ENCODE measurements around the gene CYP24A1. TPM values are rescaled to one million over a fixed set of nuclear protein-coding genes. Genes with fewer than 3 reads are reported as not detected.

Gene CYP24A1
- 32.8 and 39.6 TPM in 2 replicates for total RNA-seq (2014; rRNA removed; shearing (Covaris generic))

DNA sequence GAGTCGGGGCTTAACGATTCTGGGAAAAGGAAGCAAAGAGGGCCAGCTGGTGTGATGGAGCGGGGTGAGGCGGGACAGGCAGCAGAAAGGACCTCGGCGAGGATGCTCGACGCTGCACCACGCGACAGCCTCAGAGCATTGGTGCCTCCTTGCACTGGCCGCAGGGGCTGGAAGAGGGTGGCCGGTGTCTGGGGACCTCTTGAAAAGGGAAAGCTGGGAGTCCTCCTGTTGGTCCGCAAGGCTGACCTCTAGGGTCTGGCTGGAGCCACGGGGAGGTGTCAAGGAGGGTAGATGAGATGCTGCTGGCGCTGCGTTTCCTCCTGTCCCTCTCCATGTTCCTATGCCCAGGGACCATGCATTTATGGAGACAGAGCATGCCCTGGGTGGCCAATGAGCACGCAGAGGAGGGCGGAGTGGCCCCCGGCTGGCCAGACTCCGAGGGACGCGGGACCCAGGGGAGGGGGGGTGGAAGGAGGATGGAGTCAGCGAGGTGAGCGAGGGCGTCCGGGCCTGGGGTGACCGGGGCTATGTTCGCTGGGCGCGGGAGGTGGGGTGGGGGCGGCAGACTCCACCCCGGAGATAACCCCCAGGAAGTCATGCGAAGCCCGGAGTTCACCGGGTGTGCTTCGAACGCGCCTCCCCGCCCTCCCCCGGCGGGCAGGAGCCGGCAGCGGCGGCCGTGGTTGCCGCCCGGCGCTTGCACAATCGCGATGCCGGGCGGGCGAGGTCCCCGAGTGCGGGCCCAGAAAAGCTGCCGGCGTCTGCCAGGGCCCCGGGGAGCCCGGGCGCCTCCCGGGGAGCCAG lies at the start of gene CYP24A1:
TSS of gene CYP24A1 (minus strand) at position 334 of the 804 bp plus-strand sequence. CDS start 407 bp downstream, outside the sequence.
- DNase-seq (ENCODE audit: low read depth), result peak; percentile 82

DNA sequence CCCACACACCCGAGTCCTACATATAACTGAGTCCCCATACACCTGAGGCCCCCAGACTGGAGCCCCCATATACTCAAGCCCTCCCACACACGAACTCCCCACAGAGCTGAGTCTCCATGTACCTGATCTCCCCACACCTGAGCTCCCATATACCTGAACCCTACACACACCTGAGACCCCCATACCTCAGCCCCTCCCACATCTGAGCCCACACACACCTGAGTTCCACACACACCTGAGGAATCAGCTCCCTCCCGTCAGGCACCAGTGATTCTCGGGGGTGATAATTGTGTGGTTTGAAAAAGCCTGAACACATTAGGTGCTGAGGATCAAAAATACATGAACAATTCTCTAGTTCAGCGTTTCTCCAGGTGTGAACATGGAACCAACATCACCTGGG lies 49.5 kb upstream of the CYP24A1 start:
- DNase-seq (ENCODE audit: low read depth), result no peak

DNA sequence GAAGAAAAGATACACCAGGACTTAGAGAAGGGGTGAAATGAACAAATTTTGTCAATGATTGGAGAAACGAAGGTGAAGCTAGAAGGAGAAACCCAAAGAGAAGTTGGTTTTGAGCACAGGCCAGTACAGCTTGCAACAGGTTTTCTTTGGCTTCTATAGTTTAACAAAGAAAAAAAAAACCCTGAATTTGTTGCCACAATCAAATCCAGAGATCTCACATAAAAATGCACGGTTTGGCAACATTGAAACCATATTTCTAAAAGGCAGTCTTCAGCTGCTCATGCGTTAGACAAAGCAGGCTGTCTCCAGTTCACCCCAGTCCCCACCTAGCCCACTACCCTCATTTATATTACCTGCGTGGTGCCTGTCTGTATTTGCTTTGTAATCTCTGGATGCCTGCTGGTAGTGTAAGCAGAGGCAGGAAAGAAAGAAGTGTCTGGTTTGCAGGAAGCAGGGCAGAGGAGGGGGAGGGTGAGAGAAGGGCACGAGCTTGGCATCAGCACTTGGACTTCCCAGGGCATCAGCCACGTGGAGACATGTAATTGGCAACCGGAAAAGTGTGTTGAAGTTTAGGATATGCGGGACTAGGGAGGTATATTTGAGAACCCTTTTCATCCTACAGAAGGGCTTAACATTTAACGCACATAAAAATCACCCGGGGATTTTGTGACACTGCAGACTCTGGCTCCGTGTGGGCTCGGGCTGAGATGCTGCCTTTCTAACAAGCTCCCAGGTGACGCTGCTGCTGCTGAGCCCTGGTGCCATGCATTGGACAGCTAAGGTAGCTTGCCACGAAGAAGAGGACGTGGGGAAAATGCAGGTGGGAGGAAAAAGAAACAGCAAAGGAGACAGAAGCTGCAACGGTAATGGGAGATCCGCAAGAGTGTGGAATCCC lies 48.5 kb upstream of the CYP24A1 start:
- no peak for DNase-seq (ENCODE audit: low read depth)

DNA sequence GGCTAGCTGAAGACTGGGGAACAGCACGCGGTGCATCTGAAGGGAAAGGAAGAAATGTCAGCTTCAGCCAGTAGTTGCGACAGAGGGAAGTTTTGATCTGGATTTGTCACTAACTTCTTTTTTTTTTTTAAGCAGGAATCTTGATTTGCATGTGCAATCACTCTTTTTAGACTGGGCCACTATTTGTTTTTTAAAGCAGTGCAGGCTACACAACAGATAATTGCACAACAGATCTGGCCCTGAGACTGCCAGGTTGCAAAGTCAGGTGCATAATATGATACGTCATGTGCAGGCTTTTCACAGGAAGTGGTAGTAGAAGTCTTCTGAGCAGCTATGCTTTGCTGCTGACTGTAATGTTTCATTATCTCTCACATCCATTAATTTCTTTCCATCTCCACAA lies 47.6 kb upstream of the CYP24A1 start:
- DNase-seq (ENCODE audit: low read depth), result no peak

DNA sequence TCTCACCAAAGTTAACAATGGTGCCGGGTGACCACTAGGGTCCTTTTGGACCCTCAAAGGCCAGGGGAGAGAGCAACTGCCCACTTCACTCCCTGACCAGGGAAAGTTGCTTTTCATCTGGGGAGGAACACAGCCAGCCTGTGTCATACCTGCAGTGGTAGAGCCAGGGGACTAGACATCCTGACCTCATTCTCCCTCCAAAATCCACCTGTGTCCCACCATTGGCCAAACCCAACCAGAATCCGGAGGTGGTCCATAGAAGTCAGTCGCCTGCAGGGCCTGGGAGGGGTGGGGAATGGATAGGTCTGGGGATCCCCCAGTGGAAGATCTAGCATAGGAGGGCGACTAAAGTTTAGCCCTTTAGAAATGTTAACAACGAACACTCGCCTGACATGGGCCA lies 46.9 kb upstream of the CYP24A1 start:
- no peak for DNase-seq (ENCODE audit: low read depth)

DNA sequence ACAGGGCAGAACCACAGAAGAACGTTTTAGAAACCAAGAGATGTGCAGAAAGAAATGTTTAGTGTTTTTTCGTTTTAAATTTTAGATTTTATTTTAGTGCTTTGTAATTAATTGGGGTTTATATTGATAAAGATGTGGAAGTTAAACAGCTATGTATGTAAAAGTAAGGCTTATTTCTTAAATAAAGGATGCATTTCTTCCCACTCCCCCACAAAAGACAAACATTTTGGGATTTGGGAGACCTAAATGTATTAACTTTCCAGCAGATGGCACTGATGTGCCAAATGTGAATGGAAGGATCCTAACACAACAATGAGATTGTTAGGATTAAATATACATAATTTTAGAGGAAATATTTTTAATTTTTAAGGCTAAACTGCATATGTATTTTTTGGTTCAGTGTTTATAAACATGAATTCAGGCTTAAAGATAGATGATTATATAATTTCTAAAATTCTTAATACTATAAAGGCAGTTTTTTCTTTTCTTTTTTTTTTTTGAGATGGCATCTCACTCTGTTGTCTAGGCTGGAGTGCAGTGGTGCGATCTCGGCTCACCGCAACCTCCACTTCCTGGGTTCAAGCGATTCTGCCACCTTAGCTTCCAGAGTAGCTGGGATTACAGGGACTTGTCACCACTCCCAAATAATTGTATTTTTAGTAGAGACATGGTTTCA lies 46.1 kb upstream of the CYP24A1 start:
- DNase-seq (ENCODE audit: low read depth), result peak; percentile 70

DNA sequence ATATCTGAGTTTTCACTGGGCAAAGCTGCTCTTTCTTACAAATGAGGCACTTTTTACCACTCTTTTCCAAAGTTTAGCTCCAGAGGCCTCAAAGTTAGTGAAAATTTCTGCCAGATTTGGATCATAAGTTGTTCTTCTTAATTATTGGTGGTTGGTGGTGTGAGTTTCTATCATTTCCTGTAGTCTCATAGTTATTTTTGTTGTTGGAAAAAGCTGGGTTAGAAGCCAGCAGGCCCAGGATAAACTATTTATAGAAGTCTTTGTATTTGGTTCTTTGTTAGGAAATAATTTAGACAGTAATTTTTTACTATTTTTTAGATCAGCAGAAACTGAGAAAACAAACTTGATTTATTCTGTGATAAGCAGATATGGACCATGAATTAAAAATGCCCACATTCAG lies 44.7 kb upstream of the CYP24A1 start:
- DNase-seq (ENCODE audit: low read depth), result no peak

DNA sequence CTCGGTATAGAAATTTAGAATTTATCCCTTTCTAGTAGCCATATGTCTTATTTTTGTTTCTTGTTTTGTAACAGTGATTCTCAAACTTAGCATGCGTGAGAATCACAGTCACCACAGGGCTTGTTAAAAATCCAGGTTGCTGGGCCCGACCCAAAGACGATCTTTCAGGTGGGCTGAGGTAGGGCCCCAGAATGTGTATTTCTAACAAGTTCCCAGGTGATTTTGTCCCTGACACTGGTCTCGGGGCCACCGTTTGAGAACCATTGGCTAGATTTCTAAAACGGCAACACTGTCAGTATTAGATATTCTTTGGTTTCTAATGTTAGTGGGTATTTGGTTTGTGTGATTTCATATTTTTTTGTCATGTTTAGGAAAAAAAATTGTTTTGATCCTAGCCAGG lies 44.0 kb upstream of the CYP24A1 start:
- no peak for DNase-seq (ENCODE audit: low read depth)

DNA sequence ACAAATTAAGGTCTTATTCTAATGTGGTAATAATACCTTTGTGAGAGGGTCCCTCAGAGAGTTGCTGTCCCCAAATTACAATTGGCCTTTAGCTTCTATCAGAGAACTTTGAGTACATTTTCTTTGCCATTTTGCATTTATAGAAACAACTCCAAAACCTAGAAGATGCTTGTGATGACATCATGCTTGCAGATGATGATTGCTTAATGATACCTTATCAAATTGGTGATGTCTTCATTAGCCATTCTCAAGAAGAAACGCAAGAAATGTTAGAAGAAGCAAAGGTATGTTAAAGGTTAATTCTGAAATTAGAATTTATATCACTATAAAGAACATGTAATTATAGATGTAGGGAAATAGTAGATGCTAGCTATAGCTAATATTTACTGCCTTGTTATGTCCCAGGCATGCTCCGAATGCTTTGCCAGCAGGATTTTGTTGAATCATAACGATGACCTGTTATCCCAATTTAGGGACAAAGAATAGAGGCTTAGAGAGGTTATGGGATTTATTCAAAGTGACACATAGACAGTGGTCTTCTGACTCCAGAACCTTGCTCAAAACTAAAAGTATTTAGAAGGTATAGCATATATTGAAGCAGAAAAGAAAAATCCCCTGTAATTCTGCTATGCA lies 41.5 kb upstream of the CYP24A1 start:
- no peak for DNase-seq (ENCODE audit: low read depth)

DNA sequence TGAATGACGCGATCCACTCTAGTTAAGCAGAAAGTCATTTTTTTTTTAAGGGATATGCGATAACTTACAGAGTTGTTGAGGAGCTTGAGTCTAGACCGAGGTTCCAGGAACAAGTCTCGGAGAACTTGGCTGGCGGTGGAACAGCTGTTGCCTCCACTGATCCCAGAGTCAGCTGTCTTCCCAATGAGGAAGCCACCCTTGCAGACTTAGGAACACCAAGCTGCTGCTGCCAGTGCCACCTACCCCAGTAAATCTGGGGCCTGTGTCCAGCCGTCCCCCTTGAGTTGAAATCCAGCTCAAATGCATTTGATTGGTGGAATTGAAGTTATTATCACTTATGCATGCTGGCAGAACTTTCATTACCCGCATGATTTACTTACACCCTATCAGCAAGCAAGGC lies 40.8 kb upstream of the CYP24A1 start:
- DNase-seq (ENCODE audit: low read depth), result no peak

DNA sequence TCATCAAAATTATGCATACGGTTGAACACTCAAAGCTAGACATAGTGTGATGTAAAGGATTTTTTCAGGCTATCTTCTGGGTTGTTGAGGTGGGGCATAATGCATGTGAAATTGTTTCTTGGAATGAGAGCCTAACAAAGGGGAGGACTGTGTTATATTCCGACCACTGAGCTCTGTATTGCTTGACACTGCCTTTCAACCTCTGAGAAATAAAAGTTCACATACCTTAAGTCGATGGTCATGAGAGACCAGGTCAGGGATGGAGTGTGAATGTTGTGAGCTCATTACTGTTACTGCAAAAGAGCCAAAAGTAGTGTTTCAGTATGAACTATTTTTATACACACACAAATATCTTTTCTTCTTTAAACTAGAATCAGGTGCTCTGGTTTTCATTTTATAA lies 39.1 kb upstream of the CYP24A1 start:
- no peak for DNase-seq (ENCODE audit: low read depth)

DNA sequence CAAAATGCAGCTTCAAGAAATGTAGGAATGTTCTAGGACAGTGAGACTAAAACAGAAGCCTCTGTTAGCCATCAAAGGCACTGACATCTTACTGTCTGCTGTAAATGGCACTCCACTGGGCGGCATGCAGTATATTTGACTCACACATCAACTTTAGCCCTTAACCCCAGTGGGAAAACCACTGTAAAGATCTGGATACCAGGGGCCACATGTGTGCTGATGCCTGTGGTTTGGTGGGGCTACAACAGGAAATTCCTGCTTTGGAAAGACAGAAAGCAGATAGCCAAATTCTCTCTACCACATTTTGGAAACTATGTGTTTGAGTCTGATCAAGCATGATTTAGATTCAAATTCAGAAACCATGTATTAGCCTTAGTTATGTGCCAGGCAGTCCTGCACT lies 38.4 kb upstream of the CYP24A1 start:
- DNase-seq (ENCODE audit: low read depth), result peak; percentile 73

DNA sequence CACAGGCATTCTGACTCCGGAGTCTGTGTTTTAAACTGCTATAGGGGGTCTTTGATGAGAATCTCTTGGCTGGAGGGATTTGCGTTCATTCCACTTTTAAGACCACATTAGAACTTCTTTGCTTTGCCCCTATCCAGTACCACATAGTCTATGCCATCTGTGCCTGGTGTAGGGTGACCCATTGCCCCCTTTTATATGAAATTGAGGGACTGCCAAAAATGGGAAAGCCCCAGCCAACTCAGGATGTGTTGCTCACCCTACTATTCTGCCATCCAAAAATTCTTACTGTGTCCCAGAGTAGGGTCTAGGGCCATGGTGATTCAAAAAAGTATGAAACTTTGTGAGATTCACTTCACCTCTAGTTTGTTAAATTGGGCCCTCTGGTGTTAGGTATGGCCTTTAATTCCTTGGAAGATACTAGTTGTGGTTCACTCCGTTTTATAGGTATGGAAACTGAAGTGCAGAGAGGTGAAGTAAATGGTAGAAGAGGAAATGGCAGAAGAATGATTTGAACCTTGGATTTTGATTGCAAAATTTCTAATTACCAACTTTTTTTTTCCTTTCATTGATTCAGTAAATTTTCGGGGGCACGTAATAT lies 35.5 kb upstream of the CYP24A1 start:
- DNase-seq (ENCODE audit: low read depth), result no peak

DNA sequence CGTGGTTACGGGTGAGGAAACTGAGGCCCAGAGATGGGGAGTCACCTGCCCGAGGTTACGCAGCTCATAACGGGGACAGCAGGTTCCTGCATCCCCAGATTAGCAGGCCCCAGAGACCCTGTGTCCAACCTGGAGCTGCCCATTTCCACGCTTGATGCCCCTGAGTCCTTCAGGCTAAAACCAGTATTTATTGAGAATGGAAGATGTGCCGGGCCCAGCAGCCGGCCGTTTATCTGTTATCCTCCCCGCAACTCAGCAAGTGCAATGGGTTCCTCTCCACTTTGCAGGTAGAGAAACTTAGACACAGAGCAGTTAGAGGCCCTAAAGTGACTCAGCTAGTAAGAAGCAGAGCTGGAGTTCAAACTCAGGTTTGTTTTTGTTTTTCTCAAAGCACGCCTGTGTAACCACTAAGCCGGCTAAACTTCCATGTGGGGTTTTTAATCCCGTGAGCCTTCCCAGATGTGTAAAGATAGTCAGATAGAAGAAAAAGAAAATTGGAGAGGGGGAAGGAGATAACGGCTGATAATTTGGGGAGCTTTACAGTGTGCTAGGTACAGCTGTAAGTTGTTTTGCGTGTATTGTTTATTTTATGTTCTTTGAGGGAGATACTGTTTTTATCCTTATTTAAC lies 34.9 kb upstream of the CYP24A1 start:
- peak; percentile 81 for DNase-seq (ENCODE audit: low read depth)

DNA sequence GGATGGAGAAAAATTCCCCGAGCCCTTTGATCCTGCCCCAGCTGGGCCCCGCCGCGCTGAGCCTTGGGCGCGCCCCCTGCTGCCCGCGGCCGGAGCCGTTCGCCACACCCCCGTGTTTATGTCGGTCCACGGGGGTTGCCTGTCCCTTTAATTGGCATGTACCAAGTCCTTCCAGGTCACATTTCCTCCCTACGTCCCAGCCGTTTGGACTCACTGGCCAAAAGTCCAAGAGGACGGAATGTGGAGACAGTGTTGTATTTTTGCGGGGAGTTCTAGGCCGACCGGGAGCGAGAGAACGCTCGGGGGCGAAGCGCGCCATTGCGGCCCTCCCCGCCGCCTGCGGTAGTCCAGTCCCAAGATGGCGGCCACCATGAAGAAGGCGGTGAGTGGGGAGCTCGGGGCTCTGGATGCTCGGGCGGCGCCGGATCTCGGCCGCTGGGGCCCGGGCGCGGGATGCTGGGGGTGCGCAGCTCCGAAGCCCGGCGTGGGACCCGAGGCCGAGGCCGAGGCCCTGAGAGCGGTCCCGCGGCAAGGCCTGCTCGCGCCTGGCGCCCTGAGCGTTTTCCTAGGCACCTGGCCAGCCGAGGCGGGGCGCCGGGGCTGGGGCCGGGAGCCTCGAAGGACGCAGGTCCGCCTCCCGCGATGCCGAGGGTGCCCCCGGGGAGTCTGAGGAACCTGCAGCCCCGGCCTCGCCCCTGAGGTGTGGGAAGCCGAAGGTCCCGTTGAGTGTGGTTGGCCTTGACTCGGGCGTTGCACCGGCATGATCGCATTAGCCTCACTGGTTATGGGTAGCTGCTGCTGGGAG lies 34.2 kb upstream of the CYP24A1 start, which contains the start of gene PFDN4:
TSS of gene PFDN4 (plus strand) at position 345 of the 805 bp plus-strand sequence. CDS start at position 359, 14 bp downstream.
- peak; percentile 85 for DNase-seq (ENCODE audit: low read depth)

DNA sequence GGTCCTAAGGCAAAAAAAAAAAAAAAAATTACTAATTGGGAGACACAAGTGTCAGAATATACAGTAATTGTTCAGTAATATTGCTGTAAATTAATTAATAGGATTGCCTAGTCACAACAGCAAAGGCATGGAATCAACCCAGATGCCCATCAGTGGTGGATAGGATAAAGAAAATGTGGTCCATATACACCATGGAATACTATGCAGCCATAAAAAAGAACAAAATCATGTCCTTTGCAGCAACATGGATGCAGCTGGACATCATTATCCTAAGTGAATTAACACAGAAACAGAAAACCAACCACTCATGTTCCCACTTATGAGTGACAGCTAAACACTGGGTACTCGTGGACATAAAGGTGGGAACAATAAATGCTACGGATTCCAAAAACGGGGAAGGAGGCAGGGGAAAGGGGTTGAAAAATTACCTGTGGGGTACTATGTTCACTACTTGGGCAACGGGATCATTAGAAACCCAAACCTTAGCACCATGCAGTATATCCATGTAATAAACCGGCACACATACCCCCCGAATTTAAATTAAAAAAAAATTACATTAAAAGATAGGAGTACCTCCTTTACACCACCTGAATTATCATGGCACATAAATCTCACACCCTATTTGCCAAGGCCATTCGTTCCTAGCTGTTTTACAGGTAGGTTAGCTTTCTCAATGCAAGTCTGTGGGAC lies 33.4 kb upstream of the CYP24A1 start:
- no peak for DNase-seq (ENCODE audit: low read depth)

DNA sequence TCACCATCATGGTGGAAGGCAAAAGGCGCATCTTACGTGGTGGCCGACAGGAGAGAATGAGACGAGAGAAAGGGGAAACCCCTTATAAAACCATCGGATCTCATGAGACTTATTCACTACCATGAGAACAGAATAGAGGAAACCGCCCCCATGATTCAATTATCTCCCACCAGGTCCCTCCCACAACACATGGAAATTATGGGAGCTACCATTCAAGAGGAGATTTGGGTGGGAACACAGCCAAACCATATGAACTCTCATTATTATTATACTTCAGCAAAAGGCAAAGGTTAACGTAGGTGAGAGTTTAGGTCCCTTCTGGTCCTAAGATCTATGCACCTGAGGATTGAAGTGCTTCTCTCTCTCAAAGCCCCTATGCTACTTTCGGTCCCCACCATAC lies 31.7 kb upstream of the CYP24A1 start:
- no peak for DNase-seq (ENCODE audit: low read depth)

DNA sequence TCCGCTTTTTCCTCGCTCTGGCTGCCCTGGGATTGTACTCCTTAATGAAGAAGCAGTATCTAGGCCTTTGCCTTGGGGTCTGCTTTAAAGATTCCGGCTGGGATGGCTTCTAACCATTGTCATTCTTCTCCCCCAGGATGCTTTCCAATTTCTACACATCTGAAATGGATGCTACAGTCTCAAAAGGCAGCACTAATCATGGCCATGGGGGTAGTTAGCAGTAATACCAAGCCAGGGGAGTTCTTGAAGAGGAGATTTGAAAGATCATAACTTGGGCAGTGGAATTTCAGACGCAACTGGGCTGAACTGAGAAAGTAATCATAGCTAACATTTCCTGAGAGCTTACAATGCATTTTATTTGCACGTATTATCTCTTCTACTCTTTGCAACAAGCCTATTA lies 30.7 kb upstream of the CYP24A1 start:
- no peak for DNase-seq (ENCODE audit: low read depth)

DNA sequence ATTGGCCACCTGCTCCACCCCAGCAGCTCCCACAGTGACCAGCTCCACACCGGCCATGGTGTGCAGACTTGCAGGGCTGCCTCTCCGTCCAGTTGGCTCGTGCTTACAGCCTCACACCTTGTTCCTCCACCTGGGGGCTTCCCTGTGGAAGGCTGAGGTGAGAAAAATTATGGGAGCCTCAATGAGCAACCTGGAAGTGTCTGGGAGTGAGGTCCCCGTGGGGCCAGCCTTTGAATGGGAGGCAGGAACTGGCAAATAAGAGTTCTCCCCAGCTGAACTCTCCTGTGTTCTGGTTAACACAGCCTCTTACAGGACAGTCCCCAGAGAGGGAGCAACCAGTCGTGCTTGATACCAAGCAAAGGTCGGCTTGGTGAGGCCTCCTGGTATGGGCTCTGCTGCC lies 30.3 kb upstream of the CYP24A1 start:
- DNase-seq (ENCODE audit: low read depth), result no peak
